ENCODE results near the gene STAG1.

The STAG1 gene

GRCh38 chr3:136473716-136474326 lies 278.4 kb downstream of the STAG1 start:
- Histone ChIP-seq H2AFZ (ENCODE audit: low read length) (no peak overlapping the region), H3K4me1 (ENCODE audit: insufficient read depth, low read length, poor library complexity, severe bottlenecking) (no peaks in the 10 kb centered on the region), H3K9me3 (ENCODE audit: insufficient read depth, low read depth, low read length) (no peaks in the 10 kb centered on the region), H3K36me3 (ENCODE audit: insufficient read depth, low read length) (peaks cover 41% of the 10 kb centered on the region; the same call in 1 of the 2 replicates), H3K9me2 (replicated peaks; ENCODE audit: low read depth, low read length) (no peaks in the 10 kb centered on the region), H3K4me2 (ENCODE audit: low read depth, low read length, poor library complexity, severe bottlenecking) (no peak overlapping the region), H3K4me3 (ENCODE audit: low read length, poor library complexity, severe bottlenecking) (no peak overlapping the region), H3K79me2 (ENCODE audit: insufficient read depth, low read length) (no peaks in the 10 kb centered on the region), H3F3A (ENCODE audit: low read depth) (no peaks in the 10 kb centered on the region; the same call in 1 of the 2 replicates), H3K27me3 (ENCODE audit: insufficient read depth, low read length, poor library complexity, severe bottlenecking) (no peaks in the 10 kb centered on the region), H3K9ac (ENCODE audit: low read depth, low read length, poor library complexity, severe bottlenecking) (no peak overlapping the region), H4K20me1 (ENCODE audit: insufficient read depth, low read length, poor library complexity, severe bottlenecking) (no peaks in the 10 kb centered on the region)
- no peak for TF ChIP-seq EZH2phosphoT487 (IDR thresholded peaks at IDR 0.05; ENCODE audit: borderline replicate concordance)
- TF ChIP-seq CTCF (conservative IDR thresholded peaks at IDR 0.05; ENCODE audit: low read length) = no peak

DNA sequence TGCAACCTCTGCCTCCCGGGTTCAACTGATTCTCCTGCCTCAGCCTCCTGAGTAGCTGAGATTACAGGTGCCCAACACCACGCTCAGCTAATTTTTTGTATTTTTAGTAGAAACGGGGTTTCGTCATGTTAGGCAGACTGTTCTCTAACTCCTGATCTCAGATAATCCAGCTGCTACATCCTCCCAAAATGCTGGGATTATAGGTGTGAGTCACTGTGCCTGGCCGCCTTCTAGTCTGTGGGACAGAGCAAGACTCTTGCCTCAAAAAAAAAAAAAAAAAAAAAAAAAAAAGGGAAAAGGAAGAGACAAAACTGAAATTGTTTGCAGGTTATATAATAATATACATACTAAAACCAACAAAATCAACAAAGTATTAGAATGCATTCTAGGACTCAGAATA lies 286.9 kb downstream of the STAG1 start:
- Histone ChIP-seq H3K79me2 (ENCODE audit: insufficient read depth, low read length) (no peaks in the 10 kb centered on the region), H4K20me1 (ENCODE audit: insufficient read depth, low read length, poor library complexity, severe bottlenecking) (no peaks in the 10 kb centered on the region), H3K4me3 (ENCODE audit: low read length, poor library complexity, severe bottlenecking) (no peak overlapping the region), H3K4me1 (ENCODE audit: insufficient read depth, low read length, poor library complexity, severe bottlenecking) (no peaks in the 10 kb centered on the region), H3K9me2 (replicated peaks; ENCODE audit: low read depth, low read length) (no peaks in the 10 kb centered on the region), H3K9ac (ENCODE audit: low read depth, low read length, poor library complexity, severe bottlenecking) (no peak overlapping the region), H3K4me2 (ENCODE audit: low read depth, low read length, poor library complexity, severe bottlenecking) (no peak overlapping the region), H3K27me3 (ENCODE audit: insufficient read depth, low read length, poor library complexity, severe bottlenecking) (no peaks in the 10 kb centered on the region), H3F3A (ENCODE audit: low read depth) (no peaks in the 10 kb centered on the region), H2AFZ (ENCODE audit: low read length) (no peak overlapping the region), H3K9me3 (ENCODE audit: insufficient read depth, low read depth, low read length) (no peaks in the 10 kb centered on the region), H3K36me3 (ENCODE audit: insufficient read depth, low read length) (peaks cover 22% of the 10 kb centered on the region)
- TF ChIP-seq EZH2phosphoT487 (IDR thresholded peaks at IDR 0.05; ENCODE audit: borderline replicate concordance) (no peak), CTCF (conservative IDR thresholded peaks at IDR 0.05; ENCODE audit: low read length) (no peak)

DNA sequence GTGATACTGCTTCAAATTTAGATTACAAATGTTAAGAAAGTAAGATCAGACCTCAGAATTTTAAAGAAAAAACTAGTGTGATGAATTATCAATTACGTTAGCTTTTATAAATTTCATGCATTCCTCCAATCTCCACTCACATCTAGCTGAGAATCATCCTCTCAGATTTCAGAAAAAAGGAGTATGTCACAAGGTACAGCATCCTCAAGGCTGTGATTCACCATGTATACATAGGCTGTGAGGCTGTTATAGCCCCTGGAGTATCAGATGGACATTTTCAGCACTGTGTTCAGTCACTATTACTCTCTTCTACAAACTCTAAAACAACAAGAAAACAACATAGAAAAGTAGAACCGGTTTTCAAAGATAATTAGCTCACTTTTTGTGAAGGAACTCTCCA lies 287.7 kb downstream of the STAG1 start:
- H3K9me2 ChIP-seq (replicated peaks; ENCODE audit: low read depth, low read length) = no peaks in the 10 kb centered on the region
- no peak overlapping the region for H2AFZ ChIP-seq (ENCODE audit: low read length)
- TF ChIP-seq CTCF (conservative IDR thresholded peaks at IDR 0.05; ENCODE audit: low read length) (no peak), EZH2phosphoT487 (IDR thresholded peaks at IDR 0.05; ENCODE audit: borderline replicate concordance) (no peak)
- no peak overlapping the region for H3K4me2 ChIP-seq (ENCODE audit: low read depth, low read length, poor library complexity, severe bottlenecking)
- no peaks in the 10 kb centered on the region for H3K79me2 ChIP-seq (ENCODE audit: insufficient read depth, low read length)
- H3K4me1 ChIP-seq (ENCODE audit: insufficient read depth, low read length, poor library complexity, severe bottlenecking) = no peaks in the 10 kb centered on the region
- no peaks in the 10 kb centered on the region for H3K9me3 ChIP-seq (ENCODE audit: insufficient read depth, low read depth, low read length)
- H3K36me3 ChIP-seq (ENCODE audit: insufficient read depth, low read length) = peaks cover 23% of the 10 kb centered on the region
- no peak overlapping the region for H3K9ac ChIP-seq (ENCODE audit: low read depth, low read length, poor library complexity, severe bottlenecking)
- H3K4me3 ChIP-seq (ENCODE audit: low read length, poor library complexity, severe bottlenecking) = no peak overlapping the region
- H3K27me3 ChIP-seq (ENCODE audit: insufficient read depth, low read length, poor library complexity, severe bottlenecking) = no peaks in the 10 kb centered on the region
- no peaks in the 10 kb centered on the region for H4K20me1 ChIP-seq (ENCODE audit: insufficient read depth, low read length, poor library complexity, severe bottlenecking)
- no peaks in the 10 kb centered on the region for H3F3A ChIP-seq (ENCODE audit: low read depth)

All from Loucy (cell line).